GM23248 (cell line): ENCODE results near the gene ATP1A2.

Experiments used
- EZH2 ChIP-seq: fragments of 200-600 bp; sonication (generic); IDR thresholded peaks from 2 replicates; pipeline ENCODE4 v1.6.1; 2018; ENCODE audit warnings: antibody characterized with exemption, mild to moderate bottlenecking; ENCODE audit not compliant: insufficient read depth, poor library complexity, severe bottlenecking
- EZH2phosphoT487 ChIP-seq: fragments of 200-600 bp; sonication (generic); IDR thresholded peaks from 2 replicates; pipeline ENCODE4 v1.6.1; 2018; ENCODE audit warnings: antibody characterized with exemption, moderate library complexity, mild to moderate bottlenecking, low read depth; ENCODE audit not compliant: insufficient read depth

DNA sequence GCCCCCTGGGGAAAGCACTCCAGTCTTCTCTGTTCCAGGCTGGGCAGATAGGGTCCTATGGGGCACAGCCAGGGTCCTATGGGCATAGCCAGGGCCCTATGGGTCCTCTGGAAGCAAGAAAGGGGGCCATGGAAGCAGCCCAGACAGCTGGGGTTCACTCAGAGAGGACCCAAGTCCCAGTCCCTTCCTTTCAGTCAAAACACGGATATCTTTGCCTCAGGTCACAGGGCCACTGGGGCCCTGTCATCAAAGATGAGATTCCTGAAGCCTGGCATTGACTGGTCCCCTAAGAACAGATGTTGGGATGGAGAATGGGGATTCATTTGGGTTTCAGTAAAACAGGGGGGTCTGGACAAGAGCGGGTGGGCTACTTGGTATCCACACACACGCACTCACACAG, 25.7 kb upstream of the ATP1A2 start:
- no peak for TF ChIP-seq EZH2
- no peak for TF ChIP-seq EZH2phosphoT487
